HG03571 (cell line): ENCODE measurements around the gene SERPINA5.

ENCODE experiments used
- ATAC-seq: cut with Tn5 transposase; IDR thresholded peaks from one replicate; pipeline ENCODE4 v1.9.1; 2021; ENCODE audit not compliant: unreplicated experiment

The SERPINA5 gene

GRCh38 chr14:94548999-94549985 is 31.9 kb upstream of the SERPINA5 start:
- peak; percentile 86 for ATAC-seq

- ATAC-seq, result no peak
Observed at GRCh38 chr14:94550041-94550440, 31.2 kb upstream of the SERPINA5 start.

- ATAC-seq, result no peak
Observed at GRCh38 chr14:94555991-94556390, 25.2 kb upstream of the SERPINA5 start.

GRCh38 chr14:94557327-94557726 is 23.9 kb upstream of the SERPINA5 start:
- no peak for ATAC-seq

- no peak for ATAC-seq
Observed at GRCh38 chr14:94558842-94559241, 22.4 kb upstream of the SERPINA5 start.

- no peak for ATAC-seq
Observed at GRCh38 chr14:94559638-94560290, 21.5 kb upstream of the SERPINA5 start.

GRCh38 chr14:94560291-94560665 is 20.9 kb upstream of the SERPINA5 start:
- no peak for ATAC-seq

- no peak for ATAC-seq
Observed at GRCh38 chr14:94560751-94561655, 20.2 kb upstream of the SERPINA5 start, which contains the start of gene SERPINA4. TSS of gene SERPINA4 (plus strand) at chr14:94561442. CDS start at chr14:94563483, 2,041 bp downstream.

GRCh38 chr14:94561656-94562010 is 19.6 kb upstream of the SERPINA5 start:
- no peak for ATAC-seq

GRCh38 chr14:94562022-94562421 is 19.2 kb upstream of the SERPINA5 start:
- ATAC-seq, result no peak

- ATAC-seq, result no peak
Observed at GRCh38 chr14:94562941-94563883, 18.0 kb upstream of the SERPINA5 start.

- ATAC-seq, result no peak
Observed at GRCh38 chr14:94564381-94564780, 16.8 kb upstream of the SERPINA5 start.

- no peak for ATAC-seq
Observed at GRCh38 chr14:94568186-94568585, 13.0 kb upstream of the SERPINA5 start.

- no peak for ATAC-seq
Observed at GRCh38 chr14:94569381-94570001, 11.7 kb upstream of the SERPINA5 start.

GRCh38 chr14:94570002-94570400 is 11.2 kb upstream of the SERPINA5 start:
- ATAC-seq, result no peak

GRCh38 chr14:94570440-94570839 is 10.8 kb upstream of the SERPINA5 start:
- ATAC-seq, result no peak

GRCh38 chr14:94571395-94571794 is 9.8 kb upstream of the SERPINA5 start:
- ATAC-seq, result no peak

- no peak for ATAC-seq
Observed at GRCh38 chr14:94571950-94572349, 9.3 kb upstream of the SERPINA5 start.

- ATAC-seq, result no peak
Observed at GRCh38 chr14:94572637-94573303, 8.5 kb upstream of the SERPINA5 start.
